GM19351 (cell line): ENCODE results near the gene ZNF101.
"Not testable (repeated sequence)": the region's sequence is repeated elsewhere in the genome, so short reads cannot be mapped to it uniquely, and the experiment has no call there.

ENCODE experiments used
- ATAC-seq: cut with Tn5 transposase; IDR thresholded peaks from one replicate; pipeline ENCODE4 v1.9.1; 2021; ENCODE audit warnings: mild to moderate bottlenecking, moderate library complexity; ENCODE audit not compliant: unreplicated experiment

The ZNF101 gene

GRCh38 chr19:19659646-19660245 lies 8.9 kb upstream of the ZNF101 start:
- no peak for ATAC-seq

DNA sequence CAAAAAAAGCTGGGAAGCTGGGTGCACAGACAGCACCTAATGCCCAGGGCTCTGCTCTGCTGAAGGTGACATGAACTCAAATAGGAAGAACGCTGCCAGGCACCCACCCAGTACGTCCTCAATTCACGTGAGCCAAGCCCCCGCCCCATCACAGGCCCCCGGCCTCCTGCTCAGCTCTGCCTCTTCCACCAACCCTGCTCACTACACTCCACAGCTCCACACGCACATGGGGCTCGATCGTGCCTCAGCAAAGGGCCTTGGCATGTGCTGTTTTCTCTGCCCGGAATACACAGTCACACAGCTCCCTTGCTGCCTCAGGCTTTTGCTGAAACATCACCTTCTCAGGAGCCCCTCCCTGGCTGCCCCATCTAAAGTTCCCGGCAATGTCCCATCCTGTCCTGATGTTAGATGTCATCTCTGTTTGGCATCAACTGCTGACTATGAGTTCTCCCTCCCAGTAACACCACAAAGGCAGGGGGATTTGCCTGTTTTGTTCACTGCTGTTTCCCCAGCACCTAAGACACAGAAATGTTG lies 7.4 kb upstream of the ZNF101 start:
- ATAC-seq, result no peak

DNA sequence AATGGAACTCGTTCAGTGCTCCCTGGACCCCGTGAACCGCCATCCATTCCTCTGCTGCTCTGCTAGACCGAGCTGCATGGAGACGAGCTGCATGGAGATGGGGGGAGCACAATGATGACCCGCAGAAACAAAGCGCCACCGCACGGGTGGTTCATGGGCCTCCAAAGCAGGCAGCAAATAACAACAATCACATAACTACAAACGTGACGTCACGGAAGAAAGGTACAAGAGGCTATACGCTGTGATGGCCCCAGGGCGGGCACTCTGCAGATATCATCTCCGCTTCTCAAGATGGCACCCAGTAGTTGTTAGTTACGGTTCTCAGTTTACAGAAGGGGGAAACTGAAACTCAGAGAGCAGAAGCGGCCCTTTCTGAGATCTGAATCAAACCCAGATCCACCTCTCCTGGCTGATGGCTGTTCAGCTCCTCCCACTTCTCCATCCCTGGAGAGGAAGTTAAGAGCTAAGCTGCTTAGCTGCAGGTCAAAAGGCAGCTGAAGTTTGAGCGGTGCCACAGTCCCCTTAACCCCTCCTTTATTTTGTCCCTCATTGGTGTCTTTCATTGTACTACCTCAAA lies 6.9 kb upstream of the ZNF101 start:
- peak; percentile 58 for ATAC-seq

GRCh38 chr19:19662344-19662743 lies 6.3 kb upstream of the ZNF101 start:
- no peak for ATAC-seq

GRCh38 chr19:19662871-19663255 lies 5.8 kb upstream of the ZNF101 start:
- no peak for ATAC-seq

- peak; percentile 61 for ATAC-seq
Measured at GRCh38 chr19:19663256-19664120, 5.2 kb upstream of the ZNF101 start, which contains the start of gene ATP13A1. ATP13A1 (minus strand) TSS chr19:19663676; CDS start chr19:19663666, 10 bp downstream.

GRCh38 chr19:19665420-19665948 lies 3.2 kb upstream of the ZNF101 start:
- not testable (repeated sequence) for ATAC-seq

- ATAC-seq, result no peak
Measured at GRCh38 chr19:19670070-19670551, 1.5 kb downstream of the ZNF101 start.

DNA sequence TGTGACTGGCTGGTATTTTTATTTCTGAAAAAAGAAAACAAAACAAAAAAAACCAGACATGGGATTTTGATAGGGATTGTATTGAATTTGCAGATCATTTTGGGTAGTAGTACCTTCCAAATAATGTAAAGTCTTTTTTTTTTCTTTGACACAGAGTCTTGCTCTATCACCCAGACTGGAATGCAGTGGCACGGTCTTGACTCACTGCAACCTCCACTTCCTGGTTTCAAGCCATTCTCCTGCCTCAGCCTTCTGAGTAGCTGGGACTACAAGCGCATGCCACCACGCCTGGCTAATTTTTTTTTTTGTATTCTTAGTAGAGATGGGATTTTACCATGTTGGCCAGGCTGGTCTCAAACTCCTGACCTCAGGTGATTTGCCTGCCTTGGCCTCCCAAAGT lies 4.2 kb downstream of the ZNF101 start:
- no peak for ATAC-seq

GRCh38 chr19:19674315-19674714 lies 5.7 kb downstream of the ZNF101 start:
- ATAC-seq, result no peak

GRCh38 chr19:19677579-19677978 lies 8.9 kb downstream of the ZNF101 start:
- ATAC-seq, result no peak

DNA sequence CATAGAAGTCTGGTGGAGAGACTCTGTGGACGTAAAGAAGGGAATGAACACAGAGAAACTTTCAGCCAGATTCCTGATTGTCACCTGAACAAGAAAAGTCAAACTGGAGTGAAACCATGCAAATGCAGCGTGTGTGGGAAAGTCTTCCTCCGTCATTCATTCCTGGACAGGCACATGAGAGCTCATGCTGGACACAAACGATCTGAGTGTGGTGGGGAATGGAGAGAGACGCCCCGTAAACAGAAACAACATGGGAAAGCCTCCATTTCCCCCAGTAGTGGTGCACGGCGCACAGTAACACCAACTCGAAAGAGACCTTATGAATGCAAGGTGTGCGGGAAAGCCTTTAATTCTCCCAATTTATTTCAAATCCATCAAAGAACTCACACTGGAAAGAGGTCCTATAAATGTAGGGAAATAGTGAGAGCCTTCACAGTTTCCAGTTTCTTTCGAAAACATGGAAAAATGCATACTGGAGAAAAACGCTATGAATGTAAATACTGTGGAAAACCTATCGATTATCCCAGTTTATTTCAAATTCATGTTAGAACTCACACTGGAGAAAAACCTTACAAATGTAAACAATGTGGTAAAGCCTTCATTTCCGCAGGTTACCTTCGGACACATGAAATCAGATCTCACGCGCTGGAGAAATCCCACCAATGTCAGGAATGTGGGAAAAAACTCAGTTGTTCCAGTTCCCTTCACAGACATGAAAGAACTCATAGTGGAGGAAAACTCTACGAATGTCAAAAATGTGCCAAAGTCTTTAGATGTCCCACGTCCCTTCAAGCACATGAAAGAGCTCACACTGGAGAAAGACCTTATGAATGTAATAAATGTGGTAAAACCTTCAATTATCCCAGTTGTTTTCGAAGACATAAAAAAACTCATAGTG lies 10.8 kb downstream of the ZNF101 start:
- ATAC-seq, result no peak

GRCh38 chr19:19686119-19686518 lies 17.5 kb downstream of the ZNF101 start:
- not testable (repeated sequence) for ATAC-seq

DNA sequence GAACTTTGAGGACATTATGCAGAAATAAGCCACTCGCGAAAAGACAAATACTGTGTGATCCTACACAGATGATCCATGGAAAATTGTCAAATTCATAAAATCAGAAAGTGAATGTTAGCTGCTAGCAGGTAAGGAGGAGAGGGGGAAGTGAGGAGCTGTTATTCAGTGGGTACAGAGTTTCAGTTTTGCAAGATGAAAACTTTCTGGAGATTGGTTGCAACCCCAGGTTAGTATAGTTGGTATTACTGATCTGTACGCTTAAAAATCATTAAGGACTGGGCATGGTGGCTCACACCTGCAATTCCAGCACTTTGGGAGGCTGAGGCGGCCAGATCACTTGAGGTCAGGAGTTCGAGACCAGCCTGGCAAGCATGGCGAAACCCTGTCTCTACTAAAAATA lies 17.9 kb downstream of the ZNF101 start:
- no peak for ATAC-seq

GRCh38 chr19:19687090-19687489 lies 18.5 kb downstream of the ZNF101 start:
- no peak for ATAC-seq

DNA sequence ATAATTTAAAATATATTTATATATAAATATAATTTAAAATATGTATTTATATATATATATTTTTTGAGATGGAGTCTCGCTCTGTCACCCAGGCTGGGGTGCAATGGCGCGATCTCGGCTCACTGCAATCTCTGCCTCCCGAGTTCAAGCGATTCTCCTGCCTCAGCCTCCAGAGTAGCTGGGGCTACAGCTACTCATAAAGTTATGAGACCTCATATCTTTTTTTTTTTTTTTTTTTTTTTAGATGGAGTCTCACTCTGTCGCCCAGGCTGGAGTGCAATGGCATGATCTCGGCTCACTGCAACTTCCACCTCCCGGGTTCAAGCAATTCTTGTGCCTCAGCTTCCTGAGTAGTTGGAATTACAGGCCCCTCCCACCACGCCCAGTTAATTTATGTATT lies 20.4 kb downstream of the ZNF101 start:
- not testable (repeated sequence) for ATAC-seq

DNA sequence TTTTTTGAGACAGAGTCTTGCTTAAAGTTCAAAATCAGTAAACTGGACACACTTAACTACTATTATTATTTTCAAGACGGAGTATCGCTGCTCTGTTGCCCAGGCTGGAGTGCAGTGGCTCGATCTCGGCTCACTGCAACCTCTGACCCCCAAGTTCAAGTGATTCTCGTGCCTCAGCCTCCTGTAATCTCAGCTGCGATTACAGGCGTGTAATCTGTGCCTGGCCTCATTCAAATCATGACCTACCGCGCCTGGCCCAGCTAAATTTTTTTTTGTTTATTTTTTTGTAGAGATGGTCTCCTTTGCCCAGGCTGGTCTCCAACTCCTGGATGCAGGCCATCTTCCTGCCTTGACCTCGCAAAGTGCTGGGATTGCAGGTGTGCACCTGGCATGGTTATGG lies 23.0 kb downstream of the ZNF101 start:
- ATAC-seq, result no peak

DNA sequence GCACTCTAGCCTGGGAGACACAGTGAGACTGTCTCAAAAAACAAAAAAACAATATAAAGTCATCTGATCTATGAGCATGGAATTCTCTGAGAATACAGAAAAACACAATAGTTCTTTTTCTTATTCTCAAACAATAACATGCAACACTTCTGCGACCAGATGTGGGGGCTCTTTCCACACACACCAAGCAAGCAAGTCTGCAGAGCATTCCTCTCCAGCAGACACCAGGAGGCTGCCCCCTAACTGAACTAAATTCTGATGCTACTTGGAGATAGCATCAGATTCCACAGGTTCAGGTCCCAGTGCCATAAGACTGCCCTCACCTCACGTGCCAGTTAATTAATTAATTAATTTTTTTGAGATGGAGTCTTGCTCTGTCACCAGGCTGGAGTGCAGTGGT lies 27.7 kb downstream of the ZNF101 start:
- no peak for ATAC-seq

DNA sequence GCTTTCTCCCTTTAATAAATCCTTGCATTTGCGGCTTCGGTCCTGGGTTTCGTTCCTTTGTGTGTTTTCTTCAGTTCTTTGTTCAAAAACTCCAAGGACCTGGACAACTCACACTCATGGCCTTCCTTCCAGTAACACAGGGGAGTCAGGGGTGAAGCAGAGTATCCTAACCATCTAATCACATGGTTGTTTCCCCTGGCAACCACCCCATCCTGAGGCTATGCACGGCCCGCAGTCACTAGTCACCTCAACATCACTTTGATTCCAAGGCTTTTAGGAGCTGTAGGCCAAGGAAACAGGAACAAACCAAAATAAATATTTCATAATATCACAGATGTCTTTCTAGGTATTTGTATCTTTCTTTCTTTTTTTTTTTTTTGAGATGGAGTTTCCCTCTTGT lies 28.9 kb downstream of the ZNF101 start:
- no peak for ATAC-seq

GRCh38 chr19:19700493-19700892 lies 31.9 kb downstream of the ZNF101 start:
- ATAC-seq, result not testable (repeated sequence)
